ENCODE results near the gene SLC30A7. TPM values are rescaled to one million over a fixed set of nuclear protein-coding genes. Genes with fewer than 3 reads are reported as not detected.
"Not testable (repeated sequence)": the region's sequence is repeated elsewhere in the genome, so short reads cannot be mapped to it uniquely, and the experiment has no call there.

Gene SLC30A7
- total and polyA plus RNA-seq, 2 donors from 2014 or later: 4.4 to 40.2 TPM

- TF ChIP-seq, protein P1, sequence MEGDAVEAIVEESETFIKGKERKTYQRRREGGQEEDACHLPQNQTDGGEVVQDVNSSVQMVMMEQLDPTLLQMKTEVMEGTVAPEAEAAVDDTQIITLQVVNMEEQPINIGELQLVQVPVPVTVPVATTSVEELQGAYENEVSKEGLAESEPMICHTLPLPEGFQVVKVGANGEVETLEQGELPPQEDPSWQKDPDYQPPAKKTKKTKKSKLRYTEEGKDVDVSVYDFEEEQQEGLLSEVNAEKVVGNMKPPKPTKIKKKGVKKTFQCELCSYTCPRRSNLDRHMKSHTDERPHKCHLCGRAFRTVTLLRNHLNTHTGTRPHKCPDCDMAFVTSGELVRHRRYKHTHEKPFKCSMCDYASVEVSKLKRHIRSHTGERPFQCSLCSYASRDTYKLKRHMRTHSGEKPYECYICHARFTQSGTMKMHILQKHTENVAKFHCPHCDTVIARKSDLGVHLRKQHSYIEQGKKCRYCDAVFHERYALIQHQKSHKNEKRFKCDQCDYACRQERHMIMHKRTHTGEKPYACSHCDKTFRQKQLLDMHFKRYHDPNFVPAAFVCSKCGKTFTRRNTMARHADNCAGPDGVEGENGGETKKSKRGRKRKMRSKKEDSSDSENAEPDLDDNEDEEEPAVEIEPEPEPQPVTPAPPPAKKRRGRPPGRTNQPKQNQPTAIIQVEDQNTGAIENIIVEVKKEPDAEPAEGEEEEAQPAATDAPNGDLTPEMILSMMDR (IDR thresholded peaks at IDR 0.05; ENCODE audit: borderline replicate concordance, extremely low read depth, insufficient read depth): no peak
- Histone ChIP-seq H3K36me3 (ENCODE audit: control insufficient read depth in 2 of 3, insufficient read depth in 3 of 3, low read length in 3 of 3) (no peaks in the 10 kb centered on the region), H3K27ac (ENCODE audit: low read depth in 2 of 2, low read length in 2 of 2) (no peak overlapping the region), H3K27me3 (ENCODE audit: control insufficient read depth, insufficient read depth, low read length) (no peaks in the 10 kb centered on the region), H3K9me3 (ENCODE audit: control insufficient read depth in 2 of 3, insufficient read depth in 1 of 3, low read length in 3 of 3) (no peaks in the 10 kb centered on the region), H3K9ac (ENCODE audit: low read length in 3 of 3) (no peak overlapping the region), H3K4me3 (ENCODE audit: low read length in 3 of 3) (no peak overlapping the region), H3K4me1 (ENCODE audit: control insufficient read depth in 2 of 3, insufficient read depth in 2 of 3, low read depth in 1 of 3, low read length in 3 of 3) (no peaks in the 10 kb centered on the region)
- intact Hi-C loops (cut with DNase I): no loop called here
- DNase-seq (no peak), FAIRE-seq (no peak)
These were observed 44.2 kb upstream of the SLC30A7 start for GRCh38 chr1:100851726-100852125.

GRCh38 chr1:100852976-100853375 lies 42.9 kb upstream of the SLC30A7 start:
- Histone ChIP-seq H3K9me3 (ENCODE audit: control insufficient read depth in 2 of 3, insufficient read depth in 1 of 3, low read length in 3 of 3) (no peaks in the 10 kb centered on the region), H3K4me1 (ENCODE audit: control insufficient read depth in 2 of 3, insufficient read depth in 2 of 3, low read depth in 1 of 3, low read length in 3 of 3) (no peaks in the 10 kb centered on the region), H3K9ac (ENCODE audit: low read length in 3 of 3) (no peak overlapping the region), H3K36me3 (ENCODE audit: control insufficient read depth in 2 of 3, insufficient read depth in 3 of 3, low read length in 3 of 3) (no peaks in the 10 kb centered on the region), H3K27ac (ENCODE audit: low read depth in 2 of 2, low read length in 2 of 2) (no peak overlapping the region), H3K27me3 (ENCODE audit: control insufficient read depth, insufficient read depth, low read length) (no peaks in the 10 kb centered on the region), H3K4me3 (ENCODE audit: low read length in 3 of 3) (no peak overlapping the region)
- FAIRE-seq (no peak), DNase-seq (no peak)
- intact Hi-C loops (cut with DNase I): no loop called here
- TF ChIP-seq, protein P1 (IDR thresholded peaks at IDR 0.05; ENCODE audit: borderline replicate concordance, extremely low read depth, insufficient read depth): no peak

DNA sequence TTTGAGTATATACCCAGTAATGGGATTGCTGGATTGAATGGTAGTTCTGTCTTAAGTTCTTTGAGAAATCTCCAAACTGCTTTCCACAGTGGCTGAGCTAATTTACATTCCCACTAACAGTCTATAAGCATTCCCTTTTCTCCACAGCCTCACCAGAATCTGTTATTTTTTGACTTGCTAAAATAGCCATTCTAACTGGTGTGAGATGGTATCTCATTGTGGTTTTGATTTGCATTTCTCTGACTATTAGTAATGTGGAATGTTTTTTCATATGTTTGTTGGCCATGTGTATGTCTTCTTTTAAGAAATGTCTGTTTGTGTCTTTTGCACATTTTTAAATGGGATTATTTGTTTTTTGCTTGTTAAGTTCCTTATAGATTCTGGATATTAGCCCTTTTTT lies 40.8 kb upstream of the SLC30A7 start:
- intact Hi-C loops (cut with DNase I); H3K9me3 ChIP-seq (ENCODE audit: control insufficient read depth in 2 of 3, insufficient read depth in 1 of 3, low read length in 3 of 3); H3K36me3 ChIP-seq (ENCODE audit: control insufficient read depth in 2 of 3, insufficient read depth in 3 of 3, low read length in 3 of 3); DNase-seq; FAIRE-seq; H3K27ac ChIP-seq (ENCODE audit: low read depth in 2 of 2, low read length in 2 of 2); H3K4me1 ChIP-seq (ENCODE audit: control insufficient read depth in 2 of 3, insufficient read depth in 2 of 3, low read depth in 1 of 3, low read length in 3 of 3); H3K9ac ChIP-seq (ENCODE audit: low read length in 3 of 3); H3K4me3 ChIP-seq (ENCODE audit: low read length in 3 of 3); H3K27me3 ChIP-seq (ENCODE audit: control insufficient read depth, insufficient read depth, low read length): not testable (repeated sequence)

- TF ChIP-seq, protein P1 (IDR thresholded peaks at IDR 0.05; ENCODE audit: borderline replicate concordance, extremely low read depth, insufficient read depth): no peak
- H3K4me1 ChIP-seq (ENCODE audit: control insufficient read depth in 2 of 3, insufficient read depth in 2 of 3, low read depth in 1 of 3, low read length in 3 of 3): no peaks in the 10 kb centered on the region
- no peak overlapping the region for H3K27ac ChIP-seq (ENCODE audit: low read depth in 2 of 2, low read length in 2 of 2)
- no peak overlapping the region for H3K4me3 ChIP-seq (ENCODE audit: low read length in 3 of 3)
- no peak for FAIRE-seq
- H3K36me3 ChIP-seq (ENCODE audit: control insufficient read depth in 2 of 3, insufficient read depth in 3 of 3, low read length in 3 of 3): no peaks in the 10 kb centered on the region
- intact Hi-C loops (cut with DNase I): loop anchor here (5.0 kb wide), 1 partner anchor 248 kb away; no protein-coding TSS in a partner anchor
- H3K9ac ChIP-seq (ENCODE audit: low read length in 3 of 3): no peak overlapping the region
- DNase-seq: peak in 2 of 5 donors; percentile 10 to 62
- H3K9me3 ChIP-seq (ENCODE audit: control insufficient read depth in 2 of 3, insufficient read depth in 1 of 3, low read length in 3 of 3): no peaks in the 10 kb centered on the region
- no peaks in the 10 kb centered on the region for H3K27me3 ChIP-seq (ENCODE audit: control insufficient read depth, insufficient read depth, low read length)
These were observed 35.4 kb upstream of the SLC30A7 start for GRCh38 chr1:100860397-100860991.

Measured in kidney (tissue), 14 donors.